ENCODE measurements around the gene CLIP3. TPM values are rescaled to one million over a fixed set of nuclear protein-coding genes. Genes with fewer than 3 reads are reported as not detected.

The CLIP3 gene
- total and polyA plus RNA-seq, 2 of the 13 experiments (the other 11 are each of a cell fraction or from before 2014, with no cell fraction given): 0.15 to 1.2 TPM

DNA sequence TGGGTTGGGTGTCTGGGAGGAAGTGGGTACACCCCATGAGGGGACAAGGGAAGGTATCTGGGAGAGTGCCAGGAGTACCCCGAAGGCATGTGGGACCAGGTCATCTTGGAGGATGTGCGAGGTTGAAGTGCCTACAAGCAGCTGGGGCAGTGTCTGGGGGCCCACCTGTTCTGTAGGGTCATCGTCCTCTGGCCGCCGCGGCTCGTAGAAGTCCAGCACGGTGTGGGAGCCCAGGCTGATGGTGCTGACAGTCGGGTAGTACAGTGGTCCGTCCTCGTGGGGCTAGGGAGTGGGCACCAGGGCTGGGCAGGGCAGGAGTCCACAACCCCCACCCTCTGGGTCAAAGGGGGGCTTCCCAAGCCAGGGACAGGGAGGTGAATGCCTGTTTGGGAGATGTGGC lies 22.3 kb downstream of the CLIP3 start:
- no peak overlapping the region for H3K9ac ChIP-seq (ENCODE audit: insufficient read depth, low read depth, low read length)
- DNase-seq (ENCODE audit: low spot score) (no peak), FAIRE-seq (no peak), ATAC-seq (no peak)
- no peaks in the 10 kb centered on the region for H3K9me3 ChIP-seq (ENCODE audit: low read length)
- ChIA-PET POLR2A (no interaction called here), CTCF (ENCODE audit: low intra/inter-chr PET ratio, low total read pairs) (no interaction called here)
- H3K79me2 ChIP-seq (ENCODE audit: insufficient read depth, low read length): peaks cover 17% of the 10 kb centered on the region
- in situ Hi-C loops (cut with HindIII; ENCODE audit: extremely low pct_ligation_motif_present, low pct_unique_long_range_greater_than_20kb) (no loop called here), intact Hi-C loops (cut with micrococcal nuclease; ENCODE audit: unreplicated experiment) (no loop called here)
- no peaks in the 10 kb centered on the region; a peak in 1 of 5 replicates for H3K27me3 ChIP-seq (ENCODE audit: control insufficient read depth in 1 of 2, insufficient read depth in 2 of 2, low read length in 2 of 2)
- no peak overlapping the region for H3K27ac ChIP-seq (ENCODE audit: extremely low read length, insufficient read depth, low read length)
- no peak overlapping the region for H2AFZ ChIP-seq (ENCODE audit: low read length)
- BruUV-seq (replicated peaks): no TSS peak
- no peaks in the 10 kb centered on the region for H4K20me1 ChIP-seq (ENCODE audit: insufficient read depth, low read length)
- no peaks in the 10 kb centered on the region for H3K36me3 ChIP-seq (replicated peaks in 1 of 2; ENCODE audit: control insufficient read depth in 1 of 2, insufficient read depth in 2 of 2, low read length in 2 of 2)
- H3K4me3 ChIP-seq (replicated peaks in 1 of 3; ENCODE audit: insufficient read depth in 1 of 3, low read depth in 2 of 3, low read length in 3 of 3): no peak overlapping the region
- H3K4me2 ChIP-seq (ENCODE audit: low read depth, low read length): no peak overlapping the region
- TF ChIP-seq TBX2 (CRISPR knock-in tag; IDR thresholded peaks at IDR 0.05; ENCODE audit: borderline replicate concordance) (no peak), ELF3 (CRISPR knock-in tag; IDR thresholded peaks at IDR 0.05) (no peak), NCOA5 (CRISPR knock-in tag; IDR thresholded peaks at IDR 0.05) (no peak), PAWR (CRISPR knock-in tag; IDR thresholded peaks at IDR 0.05; ENCODE audit: borderline replicate concordance) (no peak), GATA4 (IDR thresholded peaks at IDR 0.05; ENCODE audit: borderline replicate concordance, low read depth) (no peak), NKX3-1 (CRISPR knock-in tag; IDR thresholded peaks at IDR 0.05) (no peak), ZFY (CRISPR knock-in tag; IDR thresholded peaks at IDR 0.05) (no peak), CREM (IDR thresholded peaks at IDR 0.05) (no peak), CREM (CRISPR knock-in tag; IDR thresholded peaks at IDR 0.05) (no peak)
- TF ChIP-seq, protein P1, sequence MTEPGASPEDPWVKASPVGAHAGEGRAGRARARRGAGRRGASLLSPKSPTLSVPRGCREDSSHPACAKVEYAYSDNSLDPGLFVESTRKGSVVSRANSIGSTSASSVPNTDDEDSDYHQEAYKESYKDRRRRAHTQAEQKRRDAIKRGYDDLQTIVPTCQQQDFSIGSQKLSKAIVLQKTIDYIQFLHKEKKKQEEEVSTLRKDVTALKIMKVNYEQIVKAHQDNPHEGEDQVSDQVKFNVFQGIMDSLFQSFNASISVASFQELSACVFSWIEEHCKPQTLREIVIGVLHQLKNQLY (CRISPR knock-in tag; IDR thresholded peaks at IDR 0.05): no peak
- TF ChIP-seq, protein P2, sequence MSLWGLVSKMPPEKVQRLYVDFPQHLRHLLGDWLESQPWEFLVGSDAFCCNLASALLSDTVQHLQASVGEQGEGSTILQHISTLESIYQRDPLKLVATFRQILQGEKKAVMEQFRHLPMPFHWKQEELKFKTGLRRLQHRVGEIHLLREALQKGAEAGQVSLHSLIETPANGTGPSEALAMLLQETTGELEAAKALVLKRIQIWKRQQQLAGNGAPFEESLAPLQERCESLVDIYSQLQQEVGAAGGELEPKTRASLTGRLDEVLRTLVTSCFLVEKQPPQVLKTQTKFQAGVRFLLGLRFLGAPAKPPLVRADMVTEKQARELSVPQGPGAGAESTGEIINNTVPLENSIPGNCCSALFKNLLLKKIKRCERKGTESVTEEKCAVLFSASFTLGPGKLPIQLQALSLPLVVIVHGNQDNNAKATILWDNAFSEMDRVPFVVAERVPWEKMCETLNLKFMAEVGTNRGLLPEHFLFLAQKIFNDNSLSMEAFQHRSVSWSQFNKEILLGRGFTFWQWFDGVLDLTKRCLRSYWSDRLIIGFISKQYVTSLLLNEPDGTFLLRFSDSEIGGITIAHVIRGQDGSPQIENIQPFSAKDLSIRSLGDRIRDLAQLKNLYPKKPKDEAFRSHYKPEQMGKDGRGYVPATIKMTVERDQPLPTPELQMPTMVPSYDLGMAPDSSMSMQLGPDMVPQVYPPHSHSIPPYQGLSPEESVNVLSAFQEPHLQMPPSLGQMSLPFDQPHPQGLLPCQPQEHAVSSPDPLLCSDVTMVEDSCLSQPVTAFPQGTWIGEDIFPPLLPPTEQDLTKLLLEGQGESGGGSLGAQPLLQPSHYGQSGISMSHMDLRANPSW (CRISPR knock-in tag; IDR thresholded peaks at IDR 0.05; ENCODE audit: borderline replicate concordance): no peak
- 100% methylated on average over 2 of the region's 11 CpGs for WGBS (ENCODE audit: low lambda C conversion rate)
- peaks cover 52% of the 10 kb centered on the region for H3K4me1 ChIP-seq (ENCODE audit: insufficient read depth, low read length)

Data from HepG2 (cell line).